Activated naive CD8-positive, alpha-beta T cell (primary cell): ENCODE measurements around the gene RAB31.
"Not testable (repeated sequence)": the region's sequence is repeated elsewhere in the genome, so short reads cannot be mapped to it uniquely, and the experiment has no call there.

Experiments
- H3K27ac Mint-ChIP-seq: one replicate; pipeline ENCODE4 v1.8.0; 2021; ENCODE audit warnings: mixed read lengths
- H3K27me3 Mint-ChIP-seq: one replicate; pipeline ENCODE4 v1.8.0; 2021; ENCODE audit warnings: mixed read lengths
- H3K36me3 Mint-ChIP-seq: one replicate; pipeline ENCODE4 v1.8.0; 2021; ENCODE audit warnings: mixed read lengths
- H3K4me1 Mint-ChIP-seq: one replicate; pipeline ENCODE4 v1.8.0; 2021; ENCODE audit warnings: low read depth, mixed read lengths
- H3K4me3 Mint-ChIP-seq: one replicate; pipeline ENCODE4 v1.8.0; 2021; ENCODE audit warnings: mild to moderate bottlenecking, mixed read lengths
- H3K9me3 Mint-ChIP-seq: one replicate; pipeline ENCODE4 v1.8.0; 2021; ENCODE audit warnings: low read depth, mixed read lengths

RAB31 gene

DNA sequence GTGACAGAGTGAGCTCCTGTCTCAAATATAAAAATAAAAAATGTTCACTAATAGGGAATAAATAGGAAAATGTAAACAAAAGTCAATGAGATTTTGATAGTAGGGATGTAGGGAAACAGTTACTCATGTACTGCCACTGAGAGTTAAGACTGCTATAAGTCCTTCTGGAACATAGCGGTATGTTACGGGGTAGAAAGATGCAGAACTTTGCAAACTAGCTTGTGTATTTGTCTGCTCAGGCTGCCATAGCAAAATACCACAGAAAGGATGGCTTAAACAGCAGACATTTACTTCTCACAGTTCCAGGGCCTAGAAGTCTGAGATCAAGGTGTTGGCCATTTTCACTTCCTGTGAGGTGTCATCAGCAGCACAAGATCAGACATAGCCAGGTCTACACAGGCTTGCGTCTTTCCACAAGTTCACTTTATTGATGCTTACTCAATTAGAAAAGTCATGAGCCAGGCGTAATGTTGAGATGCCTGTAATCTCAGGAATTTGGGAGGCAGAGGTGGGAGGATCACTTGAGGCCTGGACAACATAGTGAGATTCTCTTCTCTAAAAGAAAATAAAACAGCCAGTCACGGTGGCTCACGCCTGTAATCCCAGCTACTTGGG is 186.5 kb downstream of the RAB31 start:
- no peak overlapping the region for H3K27ac Mint-ChIP-seq
- H3K4me1 Mint-ChIP-seq = peaks cover 2% of the 10 kb centered on the region
- no peaks in the 10 kb centered on the region for H3K27me3 Mint-ChIP-seq
- no peaks in the 10 kb centered on the region for H3K9me3 Mint-ChIP-seq
- no peak overlapping the region for H3K4me3 Mint-ChIP-seq
- H3K36me3 Mint-ChIP-seq = no peaks in the 10 kb centered on the region

DNA sequence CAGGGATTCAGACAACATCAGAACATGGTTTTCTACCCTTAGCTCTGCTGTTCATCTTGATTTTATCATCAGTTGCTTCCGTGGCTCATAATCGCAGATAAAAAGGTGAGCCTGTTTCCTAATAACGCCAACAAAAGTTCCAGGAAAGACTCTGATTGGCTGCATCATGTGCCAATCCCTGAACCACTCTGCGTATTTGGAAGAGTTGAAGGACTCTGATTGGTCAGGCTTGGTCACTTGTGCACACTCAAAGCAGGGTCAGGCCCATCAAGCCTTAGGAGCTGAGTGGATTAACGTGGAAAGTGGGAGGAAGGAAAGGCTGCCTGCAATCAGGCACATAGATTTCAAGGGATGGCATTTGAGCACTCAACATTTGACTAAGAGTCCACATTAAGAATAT is 189.0 kb downstream of the RAB31 start:
- no peaks in the 10 kb centered on the region for H3K27me3 Mint-ChIP-seq
- peaks cover 2% of the 10 kb centered on the region for H3K36me3 Mint-ChIP-seq

DNA sequence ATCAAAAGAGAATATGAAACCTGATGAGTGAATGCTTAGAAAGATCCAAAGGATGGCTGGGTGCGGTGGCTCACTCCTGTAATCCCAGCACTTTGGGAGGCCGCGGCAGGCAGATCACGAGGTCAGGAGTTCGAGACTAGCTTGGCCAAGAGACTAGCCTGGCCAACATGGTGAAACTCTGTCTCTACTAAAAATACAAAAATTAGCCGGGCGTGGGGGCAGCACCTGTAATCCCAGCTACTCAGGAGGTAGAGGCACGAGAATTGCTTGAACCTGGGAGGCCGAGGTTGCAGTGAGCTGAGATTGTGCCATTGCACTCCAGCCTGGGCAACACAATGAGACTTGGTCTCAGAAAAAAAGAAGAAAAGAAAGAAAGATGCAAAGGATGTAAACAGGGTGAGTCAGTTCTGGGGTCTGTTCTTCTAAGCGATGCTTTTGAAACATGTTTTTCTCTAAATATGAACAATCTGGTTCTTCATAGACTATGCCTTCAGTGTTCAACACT is 189.7 kb downstream of the RAB31 start:
- H3K9me3 Mint-ChIP-seq, H3K4me3 Mint-ChIP-seq, H3K27me3 Mint-ChIP-seq, H3K4me1 Mint-ChIP-seq, H3K27ac Mint-ChIP-seq, H3K36me3 Mint-ChIP-seq: not testable (repeated sequence)

More for the DNA sequence above, 189.0 kb downstream of the RAB31 start:
- Mint-ChIP-seq H3K27ac (no peak overlapping the region), H3K4me1 (peaks cover 2% of the 10 kb centered on the region), H3K4me3 (no peak overlapping the region), H3K9me3 (no peaks in the 10 kb centered on the region)

DNA sequence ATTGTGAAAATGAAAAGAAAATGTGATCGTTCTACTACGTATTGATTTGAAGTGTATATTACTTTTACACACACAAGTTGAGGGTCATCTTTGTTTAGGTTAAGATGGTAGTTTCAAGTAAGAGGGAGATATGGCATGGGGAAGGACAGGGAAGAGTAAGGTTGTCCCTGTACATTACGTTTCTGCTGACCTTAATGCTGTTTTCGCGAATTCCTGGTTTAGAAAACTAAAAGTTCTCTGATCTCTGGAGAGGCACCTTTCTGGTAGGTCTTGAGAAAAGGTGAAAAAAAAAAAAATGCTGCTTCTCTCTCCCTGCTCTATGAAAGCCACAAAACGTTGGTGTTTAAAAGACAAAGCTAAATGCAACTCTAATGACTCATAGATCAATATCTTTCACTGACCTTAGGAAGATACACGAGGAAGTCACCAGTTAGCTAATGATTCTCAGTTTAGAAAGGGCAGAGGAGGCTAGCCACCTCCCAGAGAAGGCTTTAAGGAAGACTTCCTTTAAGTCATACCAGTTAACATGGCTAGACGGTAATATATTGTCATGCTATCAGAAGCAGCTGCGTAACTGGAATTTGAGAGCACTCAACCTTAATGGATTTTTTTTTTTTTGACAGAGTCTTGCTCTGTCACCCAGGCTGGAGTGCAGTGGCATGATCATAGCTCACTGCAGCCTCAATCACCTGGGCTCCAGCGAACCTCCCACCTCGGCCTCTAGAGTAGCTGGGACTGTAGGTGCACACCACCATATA is 190.9 kb downstream of the RAB31 start:
- no peak overlapping the region for H3K27ac Mint-ChIP-seq
- H3K36me3 Mint-ChIP-seq = peaks cover 4% of the 10 kb centered on the region

DNA sequence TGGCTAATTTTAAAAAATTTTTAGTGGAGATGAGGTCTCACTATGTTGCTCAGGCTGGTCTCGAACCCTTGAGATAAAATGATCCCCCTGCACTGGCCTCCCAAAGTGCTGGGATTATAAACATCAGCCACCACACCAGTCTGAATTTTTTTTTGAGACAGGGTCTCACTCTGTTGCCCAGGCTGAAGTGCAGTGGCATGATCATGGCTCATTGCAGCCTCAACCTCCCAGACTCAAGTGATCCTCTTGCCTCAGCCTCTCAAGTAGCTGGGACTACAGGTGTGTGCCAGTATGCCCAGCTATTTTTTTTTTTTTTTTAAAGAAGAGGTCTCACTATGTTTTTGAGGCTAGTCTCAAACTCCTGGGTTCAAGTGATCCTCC is 191.4 kb downstream of the RAB31 start:
- not testable (repeated sequence) for H3K36me3 Mint-ChIP-seq, H3K27ac Mint-ChIP-seq

More for the DNA sequence above, 190.9 kb downstream of the RAB31 start:
- H3K9me3 Mint-ChIP-seq = no peaks in the 10 kb centered on the region
- no peak overlapping the region for H3K4me3 Mint-ChIP-seq
- peaks cover 2% of the 10 kb centered on the region for H3K4me1 Mint-ChIP-seq
- H3K27me3 Mint-ChIP-seq = peaks cover 5% of the 10 kb centered on the region

DNA sequence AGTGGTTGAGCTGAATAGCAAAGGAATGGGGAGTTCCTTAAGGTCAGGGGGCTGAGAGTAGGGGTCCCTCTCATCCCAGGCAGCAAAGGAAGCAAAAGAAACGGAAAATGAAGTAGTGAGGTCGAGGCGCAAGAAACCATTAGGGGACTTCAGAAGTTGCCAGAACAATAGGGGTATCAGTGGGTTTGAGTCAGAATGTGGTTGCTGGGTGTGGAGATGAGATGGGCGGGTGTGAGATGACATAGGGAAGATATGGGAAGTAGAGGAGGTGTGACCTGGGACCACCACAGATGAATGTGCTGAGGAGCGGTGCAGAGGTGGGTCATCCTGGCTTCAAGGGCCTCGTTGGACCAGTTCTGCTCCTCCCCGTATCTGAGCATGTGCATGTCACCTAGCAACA is 192.6 kb downstream of the RAB31 start:
- H3K36me3 Mint-ChIP-seq = peaks cover 4% of the 10 kb centered on the region
- H3K27me3 Mint-ChIP-seq = peaks cover 5% of the 10 kb centered on the region
- no peak overlapping the region for H3K27ac Mint-ChIP-seq
- H3K9me3 Mint-ChIP-seq = no peaks in the 10 kb centered on the region
- peaks cover 2% of the 10 kb centered on the region for H3K4me1 Mint-ChIP-seq
- H3K4me3 Mint-ChIP-seq = no peak overlapping the region

More for the DNA sequence above, 191.4 kb downstream of the RAB31 start:
- H3K27me3 Mint-ChIP-seq, H3K4me3 Mint-ChIP-seq, H3K9me3 Mint-ChIP-seq, H3K4me1 Mint-ChIP-seq: not testable (repeated sequence)

DNA sequence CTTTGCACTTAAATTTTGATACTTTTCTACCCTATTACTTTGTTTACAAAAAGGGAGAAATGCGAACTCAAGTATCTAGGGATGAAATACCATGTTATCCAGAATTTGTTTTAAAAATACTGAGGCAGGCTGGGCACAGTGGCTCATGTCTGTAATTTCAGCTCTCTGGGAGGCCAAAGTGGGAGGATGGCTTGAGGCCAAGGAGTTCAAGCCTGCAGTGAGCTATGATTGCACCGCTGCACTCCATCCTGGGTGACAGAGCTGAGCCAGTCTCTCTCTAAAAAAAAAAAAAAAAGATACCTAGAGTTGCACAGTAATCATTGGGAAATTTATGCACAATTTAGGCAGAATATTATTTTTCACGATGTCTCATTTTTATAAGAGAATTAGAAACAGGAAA is 193.3 kb downstream of the RAB31 start:
- Mint-ChIP-seq H3K27ac (no peak overlapping the region), H3K36me3 (peaks cover 4% of the 10 kb centered on the region), H3K9me3 (no peaks in the 10 kb centered on the region), H3K4me1 (peaks cover 2% of the 10 kb centered on the region), H3K4me3 (no peak overlapping the region), H3K27me3 (peaks cover 6% of the 10 kb centered on the region)

DNA sequence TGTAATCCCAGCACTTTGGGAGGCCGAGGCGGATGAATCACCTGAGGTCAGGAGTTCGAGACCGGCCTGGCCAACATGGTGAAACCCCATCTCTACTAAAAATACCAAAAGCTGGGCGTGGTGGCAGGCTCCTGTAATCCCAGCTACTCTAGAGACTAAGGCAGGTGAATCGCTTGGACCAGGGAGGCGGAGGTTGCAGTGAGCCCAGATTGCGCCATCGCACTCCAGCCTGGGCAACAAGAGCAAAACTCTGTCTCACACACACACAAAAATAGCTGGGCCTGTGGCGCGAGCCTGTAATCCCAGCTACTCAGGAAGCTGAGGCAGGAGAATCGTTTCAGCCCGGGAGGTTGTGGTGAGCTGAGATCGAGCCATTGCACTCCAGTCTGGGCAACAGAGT is 194.2 kb downstream of the RAB31 start:
- not testable (repeated sequence) for H3K9me3 Mint-ChIP-seq, H3K4me3 Mint-ChIP-seq, H3K27me3 Mint-ChIP-seq, H3K27ac Mint-ChIP-seq, H3K4me1 Mint-ChIP-seq, H3K36me3 Mint-ChIP-seq

DNA sequence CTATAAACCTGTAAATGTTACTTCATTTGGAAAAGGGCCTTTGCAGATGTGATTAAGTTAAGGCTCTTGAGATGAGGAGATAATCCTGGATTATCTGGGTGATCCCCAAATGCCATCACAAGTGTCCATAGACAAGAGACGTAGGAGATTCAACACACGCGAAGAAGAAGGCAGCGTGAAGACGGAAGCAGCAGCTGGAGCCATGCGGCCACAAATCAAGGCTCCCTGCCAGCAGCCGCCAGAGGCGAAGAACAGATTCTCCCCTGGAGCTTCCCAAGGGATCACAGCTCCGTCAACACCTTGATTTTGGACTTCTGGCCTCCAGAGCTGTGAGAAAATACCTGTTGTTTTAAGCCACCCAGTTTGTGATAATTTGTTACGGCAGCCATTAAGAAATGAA is 194.7 kb downstream of the RAB31 start:
- peaks cover 2% of the 10 kb centered on the region for H3K4me1 Mint-ChIP-seq
- no peaks in the 10 kb centered on the region for H3K9me3 Mint-ChIP-seq
- no peak overlapping the region for H3K4me3 Mint-ChIP-seq
- no peak overlapping the region for H3K27ac Mint-ChIP-seq
- peaks cover 4% of the 10 kb centered on the region for H3K36me3 Mint-ChIP-seq
- H3K27me3 Mint-ChIP-seq = peaks cover 6% of the 10 kb centered on the region

DNA sequence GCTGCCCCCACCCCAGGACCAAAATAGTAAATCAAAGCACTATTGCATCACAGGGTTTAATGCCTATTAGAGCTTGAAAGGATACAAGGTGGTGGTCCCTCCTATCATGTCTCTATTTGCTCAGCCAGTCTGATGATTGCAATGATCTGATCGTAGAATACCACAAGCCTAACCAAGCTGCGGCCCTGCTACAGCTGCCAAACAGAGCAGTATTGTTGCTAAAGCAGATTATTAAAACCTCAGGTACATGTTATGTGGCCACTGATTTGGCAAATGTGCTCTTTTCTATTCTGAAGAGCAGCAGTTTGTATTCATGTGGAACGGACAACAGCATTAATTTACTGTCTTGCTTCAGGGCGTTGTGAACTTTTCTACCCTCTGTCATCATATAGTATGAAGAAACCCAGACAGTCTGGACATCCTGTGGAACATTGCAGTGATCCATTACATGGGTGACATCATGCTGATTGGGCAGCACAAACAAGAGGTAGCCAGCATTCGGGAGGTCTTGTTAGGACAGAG is 197.4 kb downstream of the RAB31 start:
- peaks cover 6% of the 10 kb centered on the region for H3K27me3 Mint-ChIP-seq
- no peaks in the 10 kb centered on the region for H3K4me1 Mint-ChIP-seq
- no peak overlapping the region for H3K4me3 Mint-ChIP-seq
- peaks cover 3% of the 10 kb centered on the region for H3K36me3 Mint-ChIP-seq
- H3K9me3 Mint-ChIP-seq = no peaks in the 10 kb centered on the region
- H3K27ac Mint-ChIP-seq = no peak overlapping the region

DNA sequence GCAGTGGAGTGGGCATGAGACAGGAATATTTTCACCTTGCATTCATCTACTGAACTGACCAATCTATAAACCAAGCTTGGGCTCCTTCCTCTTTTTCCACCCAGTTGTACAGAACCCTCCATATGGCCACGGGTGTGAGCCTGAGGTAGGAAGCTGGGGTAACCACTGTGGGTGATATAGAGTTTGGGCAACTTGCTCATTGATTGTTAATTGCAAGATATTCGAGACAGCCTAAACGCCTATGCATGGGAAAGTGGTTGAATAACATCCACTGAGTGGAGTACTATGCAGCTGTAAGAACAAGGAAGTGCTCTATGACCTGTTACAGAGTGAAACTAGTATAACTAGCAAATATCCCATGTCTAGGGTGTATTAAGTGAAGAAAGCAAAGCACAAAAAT is 198.4 kb downstream of the RAB31 start:
- Mint-ChIP-seq H3K27ac (no peak overlapping the region), H3K4me3 (no peak overlapping the region), H3K9me3 (no peaks in the 10 kb centered on the region), H3K27me3 (peaks cover 6% of the 10 kb centered on the region), H3K4me1 (no peaks in the 10 kb centered on the region), H3K36me3 (peaks cover 2% of the 10 kb centered on the region)

DNA sequence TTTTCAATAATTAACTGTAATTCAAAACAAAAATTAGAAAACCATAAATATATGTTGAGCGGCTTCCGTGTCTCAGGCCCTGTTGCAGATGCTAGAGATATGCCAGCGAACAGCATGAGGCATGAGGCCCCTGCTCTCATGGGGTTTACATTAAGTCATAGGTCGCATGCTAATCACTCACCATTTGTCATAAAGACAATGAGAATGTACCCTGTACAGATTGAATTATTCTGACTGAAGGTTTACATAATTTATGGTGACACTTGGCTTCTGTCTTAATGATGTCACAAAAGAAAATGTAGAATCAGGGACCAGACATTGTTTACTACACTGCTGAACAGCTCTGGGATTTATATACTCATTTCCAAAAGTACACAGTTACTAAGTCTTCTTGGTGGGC is 199.8 kb downstream of the RAB31 start:
- Mint-ChIP-seq H3K27me3 (peaks cover 5% of the 10 kb centered on the region), H3K36me3 (no peaks in the 10 kb centered on the region), H3K27ac (no peak overlapping the region), H3K4me3 (no peak overlapping the region), H3K4me1 (peaks cover under 1% of the 10 kb centered on the region), H3K9me3 (no peaks in the 10 kb centered on the region)

DNA sequence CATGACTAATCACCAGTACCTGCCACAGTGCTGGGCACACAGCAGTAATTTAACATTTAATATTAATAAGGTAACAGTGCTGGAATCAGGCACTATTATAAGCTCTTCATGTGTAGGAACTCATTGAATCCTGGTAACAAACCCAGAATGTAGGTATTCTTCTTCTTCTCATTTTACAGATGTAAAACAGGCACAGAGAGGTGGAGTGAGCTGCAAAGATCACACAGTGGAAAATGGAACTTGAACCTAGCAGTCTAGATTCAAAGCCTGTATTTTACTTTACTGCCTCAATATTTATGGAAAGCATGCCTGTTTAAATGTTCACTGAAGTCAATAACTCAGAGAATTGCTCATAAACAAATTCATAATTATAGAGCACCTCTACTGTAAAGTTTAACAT is 202.0 kb downstream of the RAB31 start:
- H3K27ac Mint-ChIP-seq = no peak overlapping the region
- H3K4me1 Mint-ChIP-seq = peaks cover 10% of the 10 kb centered on the region

DNA sequence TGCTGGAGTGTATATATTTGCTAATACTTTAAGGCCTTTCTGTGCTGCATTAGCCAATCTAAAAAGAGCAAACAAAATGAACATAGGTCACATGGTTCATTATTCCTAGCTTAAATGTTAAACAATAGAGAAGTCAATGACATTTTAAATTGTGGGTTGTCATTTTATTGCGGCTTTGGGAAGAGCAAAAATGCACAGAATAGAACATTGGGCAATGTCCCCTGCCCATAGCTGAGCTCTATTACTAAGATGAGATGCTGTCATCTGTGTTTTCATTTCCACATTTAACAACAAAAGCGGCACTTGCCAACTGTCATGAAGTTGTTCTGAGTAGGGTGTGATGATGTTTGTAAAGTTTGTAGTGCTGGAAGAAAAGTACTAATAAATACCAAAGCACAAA is 202.6 kb downstream of the RAB31 start:
- Mint-ChIP-seq H3K4me1 (peaks cover 15% of the 10 kb centered on the region), H3K4me3 (no peak overlapping the region), H3K27me3 (peaks cover 1% of the 10 kb centered on the region), H3K9me3 (no peaks in the 10 kb centered on the region), H3K36me3 (no peaks in the 10 kb centered on the region), H3K27ac (no peak overlapping the region)

More for the DNA sequence above, 202.0 kb downstream of the RAB31 start:
- no peaks in the 10 kb centered on the region for H3K36me3 Mint-ChIP-seq
- peaks cover 1% of the 10 kb centered on the region for H3K27me3 Mint-ChIP-seq
- H3K9me3 Mint-ChIP-seq = no peaks in the 10 kb centered on the region
- H3K4me3 Mint-ChIP-seq = no peak overlapping the region

DNA sequence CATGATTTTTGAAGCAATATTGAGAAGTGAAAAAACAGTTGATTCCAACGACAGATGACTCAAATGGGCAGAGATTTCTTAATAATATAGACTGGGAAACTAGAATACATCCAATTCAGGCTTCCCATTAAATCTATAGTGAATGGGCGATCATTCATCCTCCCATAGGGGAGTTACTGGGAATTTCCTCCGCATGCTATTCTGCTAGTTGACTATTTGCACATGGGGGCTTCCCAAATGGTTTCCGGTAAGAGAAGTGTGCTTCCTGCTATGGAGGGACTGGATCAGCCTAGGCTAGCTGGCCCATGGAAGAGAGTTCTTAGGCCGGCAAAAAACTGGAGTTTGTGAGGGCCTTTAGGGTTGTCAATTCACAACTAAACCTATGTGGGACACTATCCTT is 203.1 kb downstream of the RAB31 start:
- H3K27me3 Mint-ChIP-seq = no peaks in the 10 kb centered on the region
- peaks cover 21% of the 10 kb centered on the region for H3K4me1 Mint-ChIP-seq
- H3K9me3 Mint-ChIP-seq = no peaks in the 10 kb centered on the region
- no peaks in the 10 kb centered on the region for H3K36me3 Mint-ChIP-seq
- H3K4me3 Mint-ChIP-seq = no peak overlapping the region
- no peak overlapping the region for H3K27ac Mint-ChIP-seq
